H1 (cell line): ENCODE measurements around the gene MSI2. TPM values are rescaled to one million over a fixed set of nuclear protein-coding genes. Genes with fewer than 3 reads are reported as not detected.

Source experiments
- CTCF ChIA-PET: fragments of 300-600 bp; sonication (Branson Sonifier 250); formaldehyde crosslinking; loops from one replicate; lab custom pipeline; 2021; ENCODE audit not compliant: partially characterized antibody; lab: Charles Lee
- POLR2A ChIA-PET: fragments of 300-600 bp; sonication (Branson Sonifier 250); formaldehyde crosslinking; loops from one replicate; lab custom pipeline; 2021; ENCODE audit warnings: inconsistent platforms; ENCODE audit not compliant: partially characterized antibody; lab: Charles Lee
- DNase-seq, 2 experiments: peaks; one replicate each; pipeline versions ENCODE4 v3.0.0 to v3.0.0-alpha.2; 2010 to 2022; ENCODE audit warnings: low spot score in 2 of 2, low read depth in 1 of 2, mixed read lengths in 1 of 2
- FAIRE-seq: peaks from 2 replicates; lab custom pipeline; 2011; peaks lifted over from hg19 to GRCh38; lab: Jason Lieb, UNC
- H2AFZ ChIP-seq: 2 replicates; pipeline ENCODE4 v1.8.1; 2012; ENCODE audit warnings: low read length, inconsistent platforms
- H2AK5ac ChIP-seq: 2 replicates; pipeline ENCODE4 v1.6.1; 2013; ENCODE audit warnings: low read depth, low read length
- H2BK120ac ChIP-seq: replicated peaks from 2 replicates; pipeline ENCODE3; 2013; ENCODE audit warnings: low read depth, low read length, inconsistent platforms
- H2BK12ac ChIP-seq: 2 replicates; pipeline ENCODE4 v1.6.1; 2013; ENCODE audit warnings: low read depth, low read length
- H2BK15ac ChIP-seq: 2 replicates; pipeline ENCODE4 v1.6.1; 2013; ENCODE audit warnings: low read length
- H2BK20ac ChIP-seq: 2 replicates; pipeline ENCODE4 v1.6.1; 2013; ENCODE audit warnings: low read length
- H2BK5ac ChIP-seq: 2 replicates; pipeline ENCODE4 v1.6.1; 2013; ENCODE audit warnings: low read depth, low read length
- H3K14ac ChIP-seq: 2 replicates; pipeline ENCODE4 v1.6.1; 2013; ENCODE audit warnings: inconsistent platforms; ENCODE audit not compliant: insufficient read length
- H3K18ac ChIP-seq: 2 replicates; pipeline ENCODE4 v1.6.1; 2013; ENCODE audit warnings: low read length; ENCODE audit errors: extremely low read depth
- H3K23ac ChIP-seq: 2 replicates; pipeline ENCODE4 v1.6.1; 2013; ENCODE audit warnings: inconsistent platforms; ENCODE audit not compliant: insufficient read length
- H3K23me2 ChIP-seq: 2 replicates; pipeline ENCODE4 v1.6.1; 2013; ENCODE audit warnings: low read depth, low read length
- H3K27ac ChIP-seq: 2 replicates; pipeline ENCODE4 v1.6.1; 2011; ENCODE audit warnings: low read depth, low read length, inconsistent platforms
- H3K27me3 ChIP-seq, 4 experiments: replicated peaks in 1 of 4; 1 replicate in 1 of 4; 2 replicates in 3 of 4; pipeline versions ENCODE4 v1.6.1 to v1.8.1; 2011 to 2013; ENCODE audit warnings: low read length in 3 of 4, mild to moderate bottlenecking in 3 of 4, inconsistent platforms in 2 of 4, mixed read lengths in 2 of 4, moderate library complexity in 1 of 4; ENCODE audit not compliant: control insufficient read depth in 3 of 4, insufficient read depth in 3 of 4; ENCODE audit errors: extremely low read depth in 1 of 4
- H3K36me3 ChIP-seq, 4 experiments: 2 replicates each; pipeline versions ENCODE4 v1.6.1 to v1.8.1; 2011 to 2013; ENCODE audit warnings: mild to moderate bottlenecking in 4 of 4, low read length in 3 of 4, moderate library complexity in 2 of 4, control low read depth in 1 of 4, inconsistent platforms in 1 of 4; ENCODE audit not compliant: insufficient read depth in 4 of 4, control insufficient read depth in 2 of 4
- H3K4ac ChIP-seq: replicated peaks from 2 replicates; pipeline ENCODE3; 2013; ENCODE audit warnings: low read length, low read depth, mixed read lengths, inconsistent platforms; ENCODE audit not compliant: insufficient read length
- H3K4me1 ChIP-seq, 4 experiments: replicated peaks in 1 of 4; 1 replicate in 1 of 4; 2 replicates in 3 of 4; pipeline versions ENCODE4 v1.6.1 to v1.8.1; 2011 to 2013; ENCODE audit warnings: low read length in 3 of 4, inconsistent platforms in 2 of 4, mixed read lengths in 1 of 4; ENCODE audit not compliant: insufficient read depth in 4 of 4, control insufficient read depth in 3 of 4
- H3K4me2 ChIP-seq, 2 experiments: 2 replicates each; pipeline versions ENCODE4 v1.6.1 to v1.8.1; 2011 to 2013; ENCODE audit warnings: low read depth in 2 of 2, low read length in 2 of 2, control low read depth in 1 of 2, inconsistent platforms in 1 of 2, mild to moderate bottlenecking in 1 of 2; ENCODE audit not compliant: insufficient read depth in 1 of 2
- H3K4me3 ChIP-seq, 4 experiments: fragments of 200-600, 300-600 bp in 1 of 4; sonication (generic), shearing (Covaris generic), sonication (Bioruptor Twin) in 1 of 4; 2 replicates each; pipeline versions ENCODE4 v1.5.1 to v1.8.1; 2011 to 2016; ENCODE audit warnings: low read length in 4 of 4, low read depth in 3 of 4, control low read depth in 2 of 4, inconsistent platforms in 2 of 4, mild to moderate bottlenecking in 2 of 4, mixed read lengths in 1 of 4, moderate library complexity in 1 of 4; ENCODE audit not compliant: insufficient read depth in 2 of 4; ENCODE audit errors: extremely low read depth in 1 of 4
- H3K56ac ChIP-seq: replicated peaks from 2 replicates; pipeline ENCODE3; 2013; ENCODE audit warnings: low read depth, mild to moderate bottlenecking, mixed read lengths, low read length, inconsistent platforms; ENCODE audit not compliant: insufficient read length
- H3K79me1 ChIP-seq: 2 replicates; pipeline ENCODE4 v1.6.1; 2013; ENCODE audit warnings: low read depth, low read length, control low read depth
- H3K79me2 ChIP-seq, 2 experiments: 2 replicates each; pipeline versions ENCODE4 v1.6.1 to v1.8.1; 2012 to 2013; ENCODE audit warnings: low read length in 2 of 2, mild to moderate bottlenecking in 2 of 2, inconsistent platforms in 1 of 2; ENCODE audit not compliant: insufficient read depth in 2 of 2, control insufficient read depth in 1 of 2
- H3K9ac ChIP-seq, 4 experiments: replicated peaks in 1 of 4; 1 replicate in 1 of 4; 2 replicates in 3 of 4; pipeline versions ENCODE4 v1.6.1 to v1.8.1; 2011 to 2013; ENCODE audit warnings: low read depth in 3 of 4, low read length in 3 of 4, control low read depth in 2 of 4, mild to moderate bottlenecking in 2 of 4, moderate library complexity in 2 of 4, inconsistent platforms in 1 of 4; ENCODE audit errors: extremely low read depth in 1 of 4
- H3K9me3 ChIP-seq, 2 experiments: 2 replicates each; pipeline versions ENCODE4 v1.6.1 to v1.8.1; 2012 to 2013; ENCODE audit warnings: mild to moderate bottlenecking in 2 of 2, moderate library complexity in 2 of 2, control low read depth in 1 of 2, inconsistent platforms in 1 of 2, low read depth in 1 of 2, low read length in 1 of 2, mixed read lengths in 1 of 2; ENCODE audit not compliant: insufficient read depth in 2 of 2
- H4K20me1 ChIP-seq, 2 experiments: replicated peaks in 1 of 2; 2 replicates each; pipeline versions ENCODE3 to v1.8.1; 2011 to 2013; ENCODE audit warnings: inconsistent platforms in 2 of 2, low read length in 2 of 2, mild to moderate bottlenecking in 1 of 2; ENCODE audit not compliant: insufficient read depth in 2 of 2, control insufficient read depth in 1 of 2
- H4K5ac ChIP-seq: 2 replicates; pipeline ENCODE4 v1.6.1; 2013; ENCODE audit warnings: low read length, low read depth, mixed read lengths, inconsistent platforms; ENCODE audit not compliant: insufficient read length
- H4K8ac ChIP-seq: 2 replicates; pipeline ENCODE4 v1.8.0; 2013; ENCODE audit warnings: mild to moderate bottlenecking, moderate library complexity, low read length, inconsistent platforms; ENCODE audit not compliant: insufficient read depth; ENCODE audit errors: extremely low read depth
- H4K91ac ChIP-seq: replicated peaks from 2 replicates; pipeline ENCODE3; 2013; ENCODE audit warnings: low read length, mixed read lengths, inconsistent platforms; ENCODE audit not compliant: insufficient read length
- CHD1 ChIP-seq: IDR thresholded peaks from 2 replicates; pipeline ENCODE4 v1.6.1; 2012; ENCODE audit warnings: low read depth, low read length, improper control_type of control experiment
- EGR1 ChIP-seq: IDR thresholded peaks from 2 replicates; pipeline ENCODE4 v1.6.1; 2011; ENCODE audit warnings: low read depth, low read length, borderline replicate concordance
- FOSL1 ChIP-seq: IDR thresholded peaks from 2 replicates; pipeline ENCODE4 v1.6.1; 2011; ENCODE audit warnings: mild to moderate bottlenecking, low read depth, low read length, moderate library complexity; ENCODE audit not compliant: insufficient read depth
- JUN ChIP-seq: IDR thresholded peaks from 2 replicates; pipeline ENCODE4 v1.6.1; 2011; ENCODE audit warnings: low read depth, mild to moderate bottlenecking, improper control_type of control experiment, low read length
- JUND ChIP-seq: IDR thresholded peaks from 2 replicates; pipeline ENCODE4 v1.6.1; 2011; ENCODE audit warnings: mild to moderate bottlenecking, improper control_type of control experiment, low read length
- SIN3A ChIP-seq, 2 experiments: IDR thresholded peaks in 1 of 2; conservative IDR thresholded peaks in 1 of 2; 2 replicates each; pipeline ENCODE4 v1.6.1; 2011 to 2012; ENCODE audit warnings: low read length in 2 of 2, improper control_type of control experiment in 1 of 2, low read depth in 1 of 2, mild to moderate bottlenecking in 1 of 2
- WGBS, 2 experiments: shearing (Covaris generic) in 1 of 2; methylation state at CpG; one replicate each; pipeline versions ENCODE4 v1.1.6 to v1.1.7; 2013 to 2015; ENCODE audit warnings: low lambda C conversion rate in 2 of 2, mixed read lengths in 2 of 2, inconsistent platforms in 1 of 2, low coverage in 1 of 2, missing lambda C conversion rate in 1 of 2; ENCODE audit not compliant: insufficient replicate concordance in 2 of 2, insufficient coverage in 1 of 2, insufficient read length in 1 of 2; ENCODE audit errors: extremely low coverage in 1 of 2, missing lambda C conversion rate in 1 of 2; 5-methylcytosine and 5-hydroxymethylcytosine counted together
- polyA plus RNA-seq, 7 experiments: library from polyadenylated mRNA; depleted of rRNA in 3 of 7; stranded (reverse) in 5 of 7; unstranded in 2 of 7; fragments of >200 nt in 5 of 7; fragments of 200-250 nt in 2 of 7; gene quantifications; 1 replicate in 5 of 7; 2 replicates in 1 of 7; 4 replicates in 1 of 7; pipeline versions ENCODE4 v1.2.1 to v1.2.3, GENCODE V29; 2011 to 2013; ENCODE audit warnings: missing spikeins in 2 of 7, mixed read lengths in 2 of 7
- total RNA-seq: library from RNA; stranded (reverse); fragmentation: NEBNext Ultra II Directional; extraction: Animal tissue kit (Norgen Biotek cat#: 25700); gene quantifications from 2 replicates; pipeline ENCODE4 v1.2.1, GENCODE V29; 2021
- TF ChIP-seq, protein P1 (sequence below): IDR thresholded peaks from 2 replicates; pipeline ENCODE4 v1.6.1; 2012; ENCODE audit warnings: inconsistent platforms

MSI2 gene
- total and polyA plus RNA-seq, 2 of the 8 experiments (the other 6 are each of a cell fraction or from before 2014, with no cell fraction given): 36.7 to 80.6 TPM

- no peaks in the 10 kb centered on the region for H3K9me3 ChIP-seq
- H4K8ac ChIP-seq: no peak overlapping the region; the same call in 1 of the 2 replicates
- FAIRE-seq (no peak), DNase-seq (no peak)
- POLR2A ChIA-PET: no interaction called here
- H3K56ac ChIP-seq: no peak overlapping the region
- H2BK20ac ChIP-seq: no peak overlapping the region
- no peak overlapping the region for H3K23ac ChIP-seq
- H4K91ac ChIP-seq: no peak overlapping the region
- H3K18ac ChIP-seq: no peak overlapping the region
- no peak overlapping the region for H2BK15ac ChIP-seq
- H3K4me3 ChIP-seq: no peak overlapping the region
- no peaks in the 10 kb centered on the region for H3K36me3 ChIP-seq
- no peak overlapping the region for H2AFZ ChIP-seq
- H2BK120ac ChIP-seq: no peak overlapping the region
- H3K4me1 ChIP-seq: peaks cover 8 to 44% (median 20%) of the 10 kb centered on the region in 4 experiments
- no peaks in the 10 kb centered on the region; the same call in 1 of the 2 replicates for H3K79me1 ChIP-seq
- 79% methylated on average over 12 of the region's 12 CpGs; no CpG with 5 or more reads in 1 of the 2 experiments for WGBS, 2 experiments
- H3K79me2 ChIP-seq: peaks cover 0 to 5% of the 10 kb centered on the region in 2 experiments; a peak in 1 of 4 replicates
- H3K4me2 ChIP-seq: peak overlapping the region in 1 of 2 experiments; percentile 21; a peak in 1 of 4 replicates
- H3K4ac ChIP-seq: no peak overlapping the region
- H2AK5ac ChIP-seq: peak overlapping the region; percentile 85; the same call in 1 of the 2 replicates
- no peaks in the 10 kb centered on the region for H3K23me2 ChIP-seq
- CTCF ChIA-PET: interaction anchor here (0.5 to 6.4 kb wide), 28 partner anchors 14 to 310 kb away, joined by 3 to 98 read pairs (median 4); no protein-coding TSS in a partner anchor
- peak overlapping the region; percentile 43; the same call in 1 of the 2 replicates for H2BK12ac ChIP-seq
- H3K9ac ChIP-seq: no peak overlapping the region; a peak in 1 of 7 replicates
- no peak overlapping the region for H4K5ac ChIP-seq
- H4K20me1 ChIP-seq: peaks cover 10 to 12% of the 10 kb centered on the region in 2 experiments
- 0 out of 7 replicates have a peak, but pooled peaks cover 0 to 2% (median 0%) of the 10 kb centered on the region in 4 experiments for H3K27me3 ChIP-seq
- no peak overlapping the region for H3K14ac ChIP-seq
- H2BK5ac ChIP-seq: no peak overlapping the region
- TF ChIP-seq, protein P1, sequence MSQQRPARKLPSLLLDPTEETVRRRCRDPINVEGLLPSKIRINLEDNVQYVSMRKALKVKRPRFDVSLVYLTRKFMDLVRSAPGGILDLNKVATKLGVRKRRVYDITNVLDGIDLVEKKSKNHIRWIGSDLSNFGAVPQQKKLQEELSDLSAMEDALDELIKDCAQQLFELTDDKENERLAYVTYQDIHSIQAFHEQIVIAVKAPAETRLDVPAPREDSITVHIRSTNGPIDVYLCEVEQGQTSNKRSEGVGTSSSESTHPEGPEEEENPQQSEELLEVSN: no peak
- TF ChIP-seq SIN3A (conservative IDR thresholded peaks at IDR 0.05 in 1 of 2, IDR thresholded peaks at IDR 0.05 in 1 of 2; ENCODE audit: low read depth in 1 of 2, low read length in 2 of 2) (no peak), CHD1 (no peak), JUND (no peak), EGR1 (no peak), JUN (no peak), FOSL1 (no peak)
- TF ChIP-seq, all 59 proteins: peak for 0
- 0 out of 2 replicates have a peak overlapping the region, but pooled peaks have one; percentile 18 for H3K27ac ChIP-seq
Measured at GRCh38 chr17:57553526-57553925, 297.2 kb downstream of the MSI2 start.
